HG02981 (cell line): ENCODE measurements around the gene TC2N.
"Not testable (repeated sequence)": the region's sequence is repeated elsewhere in the genome, so short reads cannot be mapped to it uniquely, and the experiment has no call there.

ENCODE experiments used
- ATAC-seq: cut with Tn5 transposase; IDR thresholded peaks from one replicate; pipeline ENCODE4 v1.9.1; 2021; ENCODE audit warnings: mild to moderate bottlenecking, moderate library complexity; ENCODE audit not compliant: unreplicated experiment

TC2N gene

DNA sequence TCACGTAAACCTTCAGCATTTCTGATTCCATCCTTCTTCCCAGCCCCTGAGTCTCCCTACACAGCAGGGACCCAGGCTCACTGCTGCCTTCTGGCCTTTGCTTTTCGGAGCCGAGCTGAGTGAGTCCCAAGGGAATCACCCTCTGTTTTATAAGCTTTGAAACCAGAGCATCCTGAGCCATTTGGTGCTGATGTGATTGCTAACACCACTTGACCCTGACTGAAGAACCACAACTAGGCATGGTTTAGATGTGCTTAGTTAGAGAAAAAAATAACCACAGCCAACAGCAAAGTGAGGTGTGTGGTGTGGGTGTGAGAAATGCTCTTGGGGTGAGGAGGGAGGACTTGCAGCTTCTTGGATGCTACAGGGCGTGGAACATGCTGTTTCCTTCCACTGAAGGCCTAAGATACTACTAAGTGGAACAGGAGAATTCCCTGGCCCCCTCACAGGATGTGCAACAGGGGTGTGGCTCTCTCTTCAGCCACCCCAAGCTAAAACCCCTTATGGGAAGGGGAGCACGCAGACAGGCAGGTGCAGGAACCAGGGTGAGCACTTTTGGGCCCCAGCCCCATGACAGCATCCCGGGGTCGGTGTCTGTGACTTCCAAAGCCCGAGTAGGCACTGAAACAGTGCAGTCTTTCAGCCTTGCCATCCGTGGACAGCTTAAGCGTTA lies at the start of gene TC2N:
TSS of gene TC2N (minus strand) at position 221 of the 673 bp plus-strand sequence. CDS start 53,767 bp downstream, outside the sequence.
- ATAC-seq = peak; percentile 47

DNA sequence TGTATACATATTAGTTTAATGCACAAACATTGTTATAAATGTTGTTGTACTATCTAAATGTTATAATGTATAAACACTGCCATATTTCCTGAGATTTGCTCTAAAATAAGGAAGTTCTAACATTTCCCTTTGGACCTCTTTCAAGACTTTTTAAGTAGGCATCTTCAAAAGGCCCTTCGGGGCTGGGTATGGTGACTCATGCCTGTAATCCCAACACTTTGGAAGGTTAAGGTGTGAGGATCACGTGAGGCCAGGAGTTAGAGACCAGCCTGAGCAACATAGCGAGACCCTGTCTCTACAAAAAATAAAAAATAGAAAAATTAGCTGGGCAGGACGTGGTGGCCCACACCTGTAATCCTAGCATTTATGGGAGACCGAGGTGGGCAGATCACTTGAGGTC lies 44.7 kb upstream of the TC2N start:
- ATAC-seq = no peak

DNA sequence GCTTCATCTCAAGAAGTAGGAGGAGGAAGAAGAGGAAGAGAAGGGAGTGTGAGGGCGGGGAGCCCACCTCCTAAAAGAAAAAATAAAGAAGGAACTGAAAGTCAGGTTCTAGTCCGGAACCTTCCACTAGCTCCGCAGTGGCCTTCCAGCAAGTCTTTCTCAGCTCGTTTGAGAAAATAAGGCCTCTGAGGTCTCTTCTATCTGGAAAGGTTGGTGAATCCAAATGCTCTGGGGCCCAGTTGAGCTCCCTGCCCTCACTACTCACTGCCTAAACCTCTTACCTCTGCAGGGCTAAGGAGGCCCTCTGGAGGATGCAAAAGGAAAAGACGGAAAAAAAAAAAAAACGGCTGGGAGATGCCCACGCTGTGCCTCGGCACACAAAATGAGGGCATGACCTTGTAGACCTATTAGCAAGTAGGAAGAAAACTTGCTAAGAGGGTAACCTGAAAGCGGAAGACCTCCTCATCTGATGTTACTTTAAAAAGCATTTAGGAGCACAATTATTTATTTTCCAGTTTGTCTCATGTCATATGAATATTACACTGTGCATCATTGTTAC lies 44.2 kb upstream of the TC2N start:
- ATAC-seq = no peak

GRCh38 chr14:91910196-91910595 lies 42.9 kb upstream of the TC2N start:
- no peak for ATAC-seq

DNA sequence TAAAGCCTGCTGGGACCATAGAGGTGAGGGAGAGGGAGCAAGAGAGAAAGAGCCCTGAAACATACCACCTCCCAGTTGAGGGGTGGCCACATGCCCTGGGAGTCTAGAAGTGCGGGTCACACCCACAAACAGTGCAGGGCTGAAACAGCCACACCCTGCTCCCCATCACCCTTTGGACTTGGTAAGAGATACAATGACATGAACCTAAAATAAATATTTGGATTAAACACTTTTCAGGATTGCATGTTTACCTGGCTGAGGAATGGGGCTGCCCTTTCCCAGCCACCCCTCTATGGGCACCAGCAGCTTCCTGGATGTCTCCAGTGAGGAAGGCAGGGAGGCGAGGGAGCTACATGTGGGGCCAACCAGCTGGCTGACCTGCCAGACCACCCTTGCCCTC lies 39.0 kb upstream of the TC2N start:
- ATAC-seq = no peak

DNA sequence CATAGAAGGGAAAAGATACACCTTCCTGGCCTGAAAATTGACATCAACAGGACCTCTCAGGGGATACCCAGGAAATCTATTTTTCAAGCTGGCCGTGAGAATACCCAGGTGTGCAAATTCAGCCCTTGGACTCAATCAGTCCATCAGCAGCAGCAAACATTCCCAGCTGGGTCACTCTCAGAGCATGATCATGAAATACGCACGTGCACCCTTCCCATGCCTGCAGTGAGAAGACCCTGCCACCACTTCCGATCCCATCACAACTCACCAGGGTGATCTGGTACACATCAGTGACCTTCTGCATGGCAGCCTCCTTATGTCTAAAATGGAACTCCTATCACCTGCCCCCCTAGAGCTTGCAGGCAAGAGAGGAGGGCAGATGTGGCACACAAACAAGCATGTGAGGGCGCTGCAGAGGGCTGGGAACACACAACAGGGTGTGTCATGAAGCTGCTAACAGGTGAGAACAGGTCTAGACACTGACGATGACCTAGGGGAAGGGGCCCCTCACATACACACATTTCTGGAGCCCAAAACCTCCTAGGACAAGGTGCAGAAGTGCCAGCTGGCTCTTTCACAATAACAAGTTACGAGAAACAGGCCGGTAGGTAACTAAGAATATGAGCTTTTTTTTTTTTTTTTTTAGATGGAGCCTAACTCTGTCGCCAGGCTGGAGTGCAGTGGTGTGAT lies 37.8 kb upstream of the TC2N start:
- ATAC-seq = no peak

DNA sequence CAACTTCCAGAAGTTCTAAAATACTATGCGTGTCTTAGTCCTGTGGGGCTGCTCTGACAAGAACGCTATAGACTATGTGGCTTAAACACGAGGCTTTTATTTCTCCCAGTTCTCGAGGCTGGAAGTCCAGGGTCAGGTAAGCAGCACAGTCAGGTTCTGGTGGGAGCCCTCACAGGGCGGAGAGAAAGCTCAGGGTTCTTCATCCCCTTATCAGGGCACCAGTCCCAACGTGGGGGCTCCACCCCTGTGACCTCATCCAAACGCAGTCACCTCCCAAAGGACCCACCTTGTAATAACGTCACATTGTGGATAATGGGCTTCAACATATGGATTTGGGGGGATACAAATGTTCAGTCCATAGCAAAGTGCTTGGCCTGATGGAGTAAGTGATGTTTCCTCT lies 37.1 kb upstream of the TC2N start:
- no peak for ATAC-seq

DNA sequence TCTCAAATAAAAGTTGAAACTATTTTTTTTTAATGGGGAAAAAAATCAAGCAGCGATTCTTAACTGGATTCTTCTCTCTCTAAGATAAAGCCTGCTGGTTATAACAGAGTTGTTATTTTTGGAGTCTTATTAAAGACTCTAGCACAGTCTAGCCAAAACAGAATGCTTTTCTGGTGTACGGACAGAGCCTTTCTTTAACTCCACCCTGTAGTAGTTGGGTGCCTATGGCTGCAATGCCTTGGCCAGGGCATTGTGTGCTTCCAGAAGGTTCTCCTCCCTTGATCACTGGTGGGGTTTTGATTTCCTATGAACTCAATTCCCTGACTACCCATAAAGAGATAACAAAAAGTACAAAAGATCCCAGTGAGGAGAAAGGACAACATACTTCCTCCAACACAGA lies 35.7 kb upstream of the TC2N start:
- ATAC-seq = no peak

- ATAC-seq = no peak
These were observed 35.0 kb upstream of the TC2N start for GRCh38 chr14:91902336-91902735.

GRCh38 chr14:91901449-91902226 lies 34.3 kb upstream of the TC2N start:
- ATAC-seq = no peak

DNA sequence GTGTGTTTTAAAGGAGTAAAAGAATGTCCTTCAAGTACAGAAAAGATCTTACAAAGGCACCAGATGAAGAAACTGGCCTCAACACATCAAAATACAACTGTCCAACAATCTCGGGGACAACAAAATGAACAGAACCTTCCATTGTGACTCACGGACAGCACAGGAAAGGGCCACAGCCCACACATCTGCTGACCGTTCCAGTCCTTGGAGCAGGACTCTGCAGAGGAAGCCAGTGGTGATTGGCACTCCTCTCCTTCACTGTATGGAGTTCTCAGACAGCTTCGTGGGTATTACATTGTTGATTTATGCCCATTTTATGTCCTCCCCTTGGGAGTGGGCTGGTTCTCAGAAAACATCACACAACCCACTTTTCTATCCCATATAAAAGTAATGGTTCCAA lies 32.5 kb upstream of the TC2N start:
- no peak for ATAC-seq

GRCh38 chr14:91899213-91899612 lies 31.9 kb upstream of the TC2N start:
- ATAC-seq = no peak

- no peak for ATAC-seq
These were observed 31.0 kb upstream of the TC2N start for GRCh38 chr14:91898372-91898771.

DNA sequence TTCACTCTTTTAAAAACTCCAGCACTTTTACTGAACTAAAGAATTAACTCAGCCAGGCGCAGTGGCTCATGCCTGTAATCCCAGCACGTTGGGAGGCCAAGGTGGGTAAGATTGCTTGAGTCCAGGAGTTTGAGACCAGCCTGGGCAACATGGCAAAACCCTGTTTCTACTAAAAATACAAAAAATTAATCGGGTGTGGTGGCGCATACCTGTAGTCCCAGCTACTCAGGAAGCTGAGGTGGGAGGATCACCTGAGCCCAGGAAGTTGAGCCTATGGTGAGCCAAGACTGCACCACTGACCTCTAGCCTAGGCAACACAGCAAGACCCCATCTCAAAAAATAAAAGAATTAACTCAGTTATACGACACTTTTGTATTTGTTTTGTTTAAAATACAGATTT lies 30.4 kb upstream of the TC2N start:
- not testable (repeated sequence) for ATAC-seq

GRCh38 chr14:91897106-91897701 lies 29.9 kb upstream of the TC2N start:
- no peak for ATAC-seq

GRCh38 chr14:91896419-91896818 lies 29.1 kb upstream of the TC2N start:
- no peak for ATAC-seq

- ATAC-seq = no peak
These were observed 26.3 kb upstream of the TC2N start for GRCh38 chr14:91893669-91894068.

DNA sequence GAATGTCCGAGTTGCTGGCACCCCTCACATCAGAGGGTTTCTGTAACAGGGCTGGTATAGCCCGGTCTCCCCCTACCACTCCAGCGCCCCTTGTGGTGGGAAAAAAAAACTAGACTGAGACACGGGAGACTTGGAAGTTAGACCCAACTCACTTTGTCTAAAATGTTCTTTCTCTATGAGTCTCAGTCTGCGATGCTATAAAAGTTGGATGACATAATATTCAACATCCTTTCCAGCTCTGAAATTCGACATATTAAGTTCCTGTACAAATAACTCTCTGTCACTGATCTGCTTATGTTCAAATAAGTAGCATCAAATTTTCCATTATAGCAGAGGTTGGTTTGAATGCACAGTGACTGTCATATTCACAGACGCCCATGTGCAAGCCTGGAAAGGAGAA lies 25.7 kb upstream of the TC2N start:
- no peak for ATAC-seq

GRCh38 chr14:91891721-91892220 lies 24.4 kb upstream of the TC2N start:
- no peak for ATAC-seq

DNA sequence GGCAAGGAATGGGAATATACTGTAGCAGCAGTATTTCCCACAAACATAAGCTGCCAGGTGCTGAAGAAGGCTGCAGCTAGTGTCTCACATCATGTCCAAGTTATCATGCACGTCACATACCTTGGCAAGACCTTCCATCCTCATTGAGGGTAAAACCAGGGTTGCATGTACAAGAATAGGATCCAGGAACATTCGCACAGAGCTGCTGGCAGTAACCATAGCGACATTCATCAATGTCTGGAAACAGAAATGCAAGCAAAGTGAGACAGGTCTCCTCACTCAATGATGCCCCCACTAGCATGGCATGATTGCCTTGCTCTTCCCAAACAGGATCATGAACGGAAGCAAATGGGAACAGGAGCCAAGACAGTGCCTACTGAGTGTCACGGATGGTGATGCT lies 23.8 kb upstream of the TC2N start:
- ATAC-seq = no peak

- ATAC-seq = no peak
These were observed 23.0 kb upstream of the TC2N start for GRCh38 chr14:91890291-91890749.
